Endothelial cell of umbilical vein (primary cell): ENCODE data around the gene DMD. TPM values are rescaled to one million over a fixed set of nuclear protein-coding genes. Genes with fewer than 3 reads are reported as not detected.

Experiments used
- BruUV-seq: library from RNA; stranded (reverse); fragments of 400-500 nt; replicated peaks from 2 replicates; lab custom pipeline; 2021; lab: Mats Ljungman, UMichigan
- CTCF ChIA-PET: fragments of 300-600, 350-600 bp; sonication (Branson Sonifier 250); formaldehyde crosslinking; loops from one replicate; lab custom pipeline; 2021; ENCODE audit warnings: antibody characterized with exemption, inconsistent platforms; lab: Charles Lee
- POLR2A ChIA-PET: fragments of 300-600, 350-600 bp; sonication (Branson Sonifier 250); formaldehyde crosslinking; loops from one replicate; lab custom pipeline; 2021; ENCODE audit warnings: antibody characterized with exemption, inconsistent platforms; lab: Charles Lee
- DNase-seq: peaks from one replicate; pipeline ENCODE4 v3.0.0-alpha.2; 2011; ENCODE audit warnings: low read depth, low spot score
- FAIRE-seq: peaks from 2 replicates; lab custom pipeline; 2011; peaks lifted over from hg19 to GRCh38; lab: Jason Lieb, UNC
- H2AFZ ChIP-seq: 2 replicates; pipeline ENCODE4 v1.6.0; 2012; ENCODE audit warnings: low read depth, low read length, control low read depth, inconsistent platforms
- H3K27ac ChIP-seq: 2 replicates; pipeline ENCODE4 v1.5.1; 2011; ENCODE audit warnings: low read depth, mild to moderate bottlenecking, control low read depth, low read length, moderate library complexity; ENCODE audit not compliant: insufficient read depth
- H3K27me3 ChIP-seq, 2 experiments: 2 replicates each; pipeline versions ENCODE4 v1.6.0 to v1.6.1; 2011; ENCODE audit warnings: low read length in 2 of 2, mixed read lengths in 1 of 2; ENCODE audit not compliant: control insufficient read depth in 2 of 2, insufficient read depth in 2 of 2
- H3K36me3 ChIP-seq, 2 experiments: 2 replicates in 1 of 2; 3 replicates in 1 of 2; pipeline ENCODE4 v1.5.1; 2011; ENCODE audit warnings: low read length in 2 of 2, mild to moderate bottlenecking in 1 of 2, moderate library complexity in 1 of 2; ENCODE audit not compliant: control insufficient read depth in 2 of 2, insufficient read depth in 2 of 2; ENCODE audit errors: extremely low read depth in 1 of 2
- H3K4me1 ChIP-seq: 3 replicates; pipeline ENCODE4 v1.5.1; 2011; ENCODE audit warnings: mild to moderate bottlenecking, low read length; ENCODE audit not compliant: control insufficient read depth, insufficient read depth; ENCODE audit errors: extremely low read depth
- H3K4me2 ChIP-seq: 2 replicates; pipeline ENCODE4 v1.6.1; 2011; ENCODE audit warnings: low read length, control low read depth, mixed read lengths; ENCODE audit not compliant: insufficient read depth
- H3K4me3 ChIP-seq, 3 experiments: fragments of 200-600 bp in 1 of 3; sonication (generic), shearing (Covaris generic) in 1 of 3; replicated peaks in 1 of 3; 2 replicates each; pipeline ENCODE4 v1.5.1; 2011 to 2016; ENCODE audit warnings: control low read depth in 3 of 3, low read length in 3 of 3, mild to moderate bottlenecking in 2 of 3, inconsistent platforms in 1 of 3, low read depth in 1 of 3, moderate library complexity in 1 of 3; ENCODE audit not compliant: insufficient read depth in 1 of 3
- H3K79me2 ChIP-seq: 2 replicates; pipeline ENCODE4 v1.6.0; 2012; ENCODE audit warnings: low read length, inconsistent platforms; ENCODE audit not compliant: control insufficient read depth, insufficient read depth
- H3K9ac ChIP-seq: replicated peaks from 2 replicates; pipeline ENCODE3; 2011; ENCODE audit warnings: low read length, control low read depth; ENCODE audit not compliant: insufficient read depth; ENCODE audit errors: extremely low read depth
- H3K9me1 ChIP-seq: replicated peaks from 3 replicates; pipeline ENCODE4 v1.6.0; 2011; ENCODE audit warnings: mild to moderate bottlenecking, low read length; ENCODE audit not compliant: control insufficient read depth, insufficient read depth; ENCODE audit errors: extremely low read depth
- H3K9me3 ChIP-seq: replicated peaks from 2 replicates; pipeline ENCODE4 v1.5.1; 2012; ENCODE audit warnings: low read length, inconsistent platforms; ENCODE audit not compliant: control insufficient read depth, insufficient read depth
- H4K20me1 ChIP-seq: replicated peaks from 2 replicates; pipeline ENCODE3; 2011; ENCODE audit warnings: mild to moderate bottlenecking, low read length; ENCODE audit not compliant: control insufficient read depth, insufficient read depth; ENCODE audit errors: extremely low read depth
- CTCF ChIP-seq, 2 donors: IDR thresholded peaks; 1 replicate in 1 of 2; 2 replicates in 1 of 2; pipeline ENCODE4 v1.5.1; 2011; ENCODE audit warnings: low read length in 2 of 2, mild to moderate bottlenecking in 2 of 2, moderate library complexity in 2 of 2, control low read depth in 1 of 2, inconsistent platforms in 1 of 2, low read depth in 1 of 2; ENCODE audit not compliant: insufficient read depth in 1 of 2; ENCODE audit errors: extremely low read depth in 1 of 2
- EZH2 ChIP-seq: IDR thresholded peaks from 2 replicates; pipeline ENCODE4 v1.6.1; 2012; ENCODE audit warnings: borderline replicate concordance, low read depth, mild to moderate bottlenecking, moderate library complexity, low read length, inconsistent platforms; ENCODE audit not compliant: severe bottlenecking
- FOS ChIP-seq: IDR thresholded peaks from 2 replicates; pipeline ENCODE4 v1.6.1; 2011; ENCODE audit warnings: mild to moderate bottlenecking, low read length, moderate library complexity, borderline replicate concordance; ENCODE audit not compliant: insufficient read depth
- GATA2 ChIP-seq: IDR thresholded peaks from 2 replicates; pipeline ENCODE4 v1.7.0; 2011; ENCODE audit warnings: low read depth, mild to moderate bottlenecking, moderate library complexity, mixed read lengths, low read length; ENCODE audit not compliant: insufficient read length, insufficient read depth
- JUN ChIP-seq: IDR thresholded peaks from 2 replicates; pipeline ENCODE4 v1.6.1; 2011; ENCODE audit warnings: borderline replicate concordance, low read depth; ENCODE audit not compliant: insufficient read length, insufficient read depth
- MAX ChIP-seq: IDR thresholded peaks from 2 replicates; pipeline ENCODE4 v1.6.1; 2011; ENCODE audit not compliant: insufficient read depth, insufficient read length
- MYC ChIP-seq: IDR thresholded peaks from one replicate; pipeline ENCODE4 v1.6.1; 2011; ENCODE audit warnings: mild to moderate bottlenecking, low read depth, low read length
- POLR2A ChIP-seq: IDR thresholded peaks from 2 replicates; pipeline ENCODE4 v1.6.1; 2012; ENCODE audit warnings: low read depth, mild to moderate bottlenecking, control low read depth, low read length
- POLR2AphosphoS5 ChIP-seq: IDR thresholded peaks from 2 replicates; pipeline ENCODE4 v1.6.1; 2012; ENCODE audit warnings: low read depth, mild to moderate bottlenecking, control low read depth, low read length, moderate library complexity; ENCODE audit not compliant: insufficient read depth
- dilution Hi-C: fragments of 300-500 bp; cut with MboI; formaldehyde crosslinking; loops from one replicate; pipeline ENCODE4 v1.15.0; 2019; ENCODE audit warnings: low sequenced_read_pairs; ENCODE audit not compliant: extremely low pct_ligation_motif_present
- intact Hi-C: fragments of 100-400 bp; cut with micrococcal nuclease; formaldehyde crosslinking; loops from one replicate; pipeline ENCODE4 v1.10.0; 2022
- polyA plus RNA-seq, 4 experiments: library from polyadenylated mRNA; depleted of rRNA in 3 of 4; stranded (reverse) in 3 of 4; unstranded in 1 of 4; fragments of >200 nt; gene quantifications; 2 replicates each; pipeline versions ENCODE4 v1.2.1 to v1.2.3, GENCODE V29; 2011 to 2012; ENCODE audit warnings: missing spikeins in 1 of 4
- total RNA-seq: library from RNA; stranded (reverse); gene quantifications from 2 replicates; pipeline ENCODE4 v1.2.3, GENCODE V29; 2021

Gene DMD
- total and polyA plus RNA-seq, 2 donors (not counting 3 experiments of a cell fraction or from before 2014, with no cell fraction given) = 7.3 to 9.0 TPM

GRCh38 chrX:31714797-31715196 is 1496.6 kb downstream of the DMD start:
- BruUV-seq = no TSS peak
- DNase-seq (no peak), FAIRE-seq (no peak)
- Histone ChIP-seq H3K27me3 (no peaks in the 10 kb centered on the region), H4K20me1 (no peaks in the 10 kb centered on the region), H3K4me3 (no peak overlapping the region), H3K27ac (no peak overlapping the region), H2AFZ (no peak overlapping the region), H3K9me1 (no peaks in the 10 kb centered on the region), H3K4me2 (no peak overlapping the region), H3K36me3 (no peaks in the 10 kb centered on the region), H3K4me1 (no peaks in the 10 kb centered on the region), H3K9ac (no peak overlapping the region), H3K9me3 (no peaks in the 10 kb centered on the region), H3K79me2 (no peaks in the 10 kb centered on the region)
- CTCF ChIA-PET = no interaction called here
- dilution Hi-C loops = no loop called here
- intact Hi-C loops = no loop called here
- TF ChIP-seq POLR2AphosphoS5 = no peak
- TF ChIP-seq MYC = no peak
- no peak for TF ChIP-seq EZH2
- no peak for TF ChIP-seq GATA2
- no peak for TF ChIP-seq FOS
- no peak for TF ChIP-seq JUN
- no peak for TF ChIP-seq POLR2A
- TF ChIP-seq MAX = no peak
- TF ChIP-seq CTCF (IDR thresholded peaks at IDR 0.05; ENCODE audit: extremely low read depth in 1 of 2, insufficient read depth in 1 of 2, low read depth in 1 of 2, low read length in 2 of 2) = no peak
- POLR2A ChIA-PET = no interaction called here
